Smooth muscle cell (in vitro differentiated cells): Measurements from ENCODE around the gene KRT25. TPM values are rescaled to one million over a fixed set of nuclear protein-coding genes. Genes with fewer than 3 reads are reported as not detected.

Experiments
- DNase-seq: peaks from one replicate; lab custom pipeline; 2025; ENCODE audit not compliant: unreplicated experiment; lab: John Stamatoyannopoulos, UW
- H2AFZ ChIP-seq: fragments of 200-600 bp; sonication (generic); 2 replicates; pipeline ENCODE4 v1.6.0; 2016; ENCODE audit warnings: antibody characterized with exemption, low read depth, mild to moderate bottlenecking
- H3F3A ChIP-seq: fragments of 200-600 bp; sonication (generic); 2 replicates; pipeline ENCODE4 v1.6.0; 2017; ENCODE audit warnings: antibody characterized with exemption, low read depth
- H3K27ac ChIP-seq: fragments of 200-600 bp; sonication (generic); 2 replicates; pipeline ENCODE4 v1.5.1; 2016; ENCODE audit warnings: low read depth, mild to moderate bottlenecking
- H3K27me3 ChIP-seq: fragments of 200-600 bp; sonication (generic); 2 replicates; pipeline ENCODE4 v1.6.1; 2016; ENCODE audit warnings: low read depth, mild to moderate bottlenecking
- H3K36me3 ChIP-seq: fragments of 200-600 bp; sonication (generic); 2 replicates; pipeline ENCODE4 v1.5.1; 2016; ENCODE audit warnings: low read depth
- H3K4me1 ChIP-seq: fragments of 200-600 bp; sonication (generic); 2 replicates; pipeline ENCODE4 v1.5.1; 2016; ENCODE audit warnings: low read depth
- H3K4me2 ChIP-seq: fragments of 200-600 bp; sonication (generic); 2 replicates; pipeline ENCODE4 v1.6.0; 2016; ENCODE audit warnings: mild to moderate bottlenecking
- H3K4me3 ChIP-seq: fragments of 200-600 bp; sonication (generic); 2 replicates; pipeline ENCODE4 v1.5.1; 2016; ENCODE audit warnings: mild to moderate bottlenecking
- H3K79me2 ChIP-seq: fragments of 200-600 bp; sonication (generic); 2 replicates; pipeline ENCODE4 v1.6.0; 2016; ENCODE audit warnings: low read depth, mild to moderate bottlenecking
- H3K9ac ChIP-seq: fragments of 200-600 bp; sonication (generic); 2 replicates; pipeline ENCODE4 v1.6.0; 2016; ENCODE audit warnings: low read depth
- H3K9me3 ChIP-seq: fragments of 200-600 bp; sonication (generic); replicated peaks from 2 replicates; pipeline ENCODE4 v1.5.1; 2016; ENCODE audit warnings: low read depth
- H4K20me1 ChIP-seq: fragments of 200-600 bp; sonication (generic); 2 replicates; pipeline ENCODE4 v1.6.0; 2016; ENCODE audit warnings: low read depth
- CTCF ChIP-seq: fragments of 200-600 bp; sonication (generic); IDR thresholded peaks from 2 replicates; pipeline ENCODE4 v1.5.1; 2017; ENCODE audit warnings: borderline replicate concordance, mild to moderate bottlenecking, antibody characterized with exemption; ENCODE audit not compliant: insufficient read depth, poor library complexity, severe bottlenecking
- WGBS: methylation state at CpG from one replicate; pipeline ENCODE4 v1.1.7; 2016; ENCODE audit warnings: low lambda C conversion rate; 5-methylcytosine and 5-hydroxymethylcytosine counted together
- polyA plus RNA-seq: library from polyadenylated mRNA; unstranded; fragments of >200 nt; fragmentation: Nextera tagmentation; extraction: Ambion mirVana; gene quantifications from 2 replicates; pipeline ENCODE4 v1.2.1, GENCODE V29; 2016
- total RNA-seq: library from RNA; depleted of rRNA; stranded (reverse); fragments of >200 nt; gene quantifications from 2 replicates; pipeline ENCODE4 v1.2.3, GENCODE V29; 2014

KRT25 gene
- total and polyA plus RNA-seq, 2 experiments from 2014 or later = not detected

- 83% methylated on average over 37 of the region's 37 CpGs for WGBS
- Histone ChIP-seq H3K9me3 (no peaks in the 10 kb centered on the region), H3K27ac (no peak overlapping the region), H3F3A (no peaks in the 10 kb centered on the region), H3K79me2 (no peaks in the 10 kb centered on the region), H3K9ac (no peak overlapping the region), H3K4me3 (no peak overlapping the region), H4K20me1 (no peaks in the 10 kb centered on the region), H2AFZ (no peak overlapping the region), H3K4me1 (no peaks in the 10 kb centered on the region), H3K36me3 (no peaks in the 10 kb centered on the region), H3K4me2 (no peak overlapping the region), H3K27me3 (peaks cover 11% of the 10 kb centered on the region)
- TF ChIP-seq CTCF = no peak
- DNase-seq = no peak
Observed at GRCh38 chr17:40779181-40779909, 24.2 kb upstream of the KRT25 start.

GRCh38 chr17:40778461-40778860 is 23.3 kb upstream of the KRT25 start:
- H3K4me1 ChIP-seq = no peaks in the 10 kb centered on the region
- TF ChIP-seq CTCF = no peak
- no peaks in the 10 kb centered on the region for H3K79me2 ChIP-seq
- no peak overlapping the region for H3K4me3 ChIP-seq
- no peak overlapping the region for H3K9ac ChIP-seq
- no peak for DNase-seq
- H3K27me3 ChIP-seq = peaks cover 15% of the 10 kb centered on the region
- WGBS = 69% methylated on average over 5 of the region's 5 CpGs
- no peaks in the 10 kb centered on the region for H3F3A ChIP-seq
- no peak overlapping the region for H3K4me2 ChIP-seq
- H3K27ac ChIP-seq = no peak overlapping the region
- no peaks in the 10 kb centered on the region for H3K36me3 ChIP-seq
- no peaks in the 10 kb centered on the region for H3K9me3 ChIP-seq
- H4K20me1 ChIP-seq = no peaks in the 10 kb centered on the region
- no peak overlapping the region for H2AFZ ChIP-seq

GRCh38 chr17:40777971-40778370 is 22.8 kb upstream of the KRT25 start:
- Histone ChIP-seq H3K27ac (no peak overlapping the region), H3K9ac (no peak overlapping the region), H3K4me3 (no peak overlapping the region), H3K27me3 (peaks cover 16% of the 10 kb centered on the region), H4K20me1 (no peaks in the 10 kb centered on the region), H3K4me1 (no peaks in the 10 kb centered on the region), H3F3A (no peaks in the 10 kb centered on the region), H3K9me3 (no peaks in the 10 kb centered on the region), H3K36me3 (no peaks in the 10 kb centered on the region), H3K79me2 (no peaks in the 10 kb centered on the region), H2AFZ (no peak overlapping the region), H3K4me2 (no peak overlapping the region)
- TF ChIP-seq CTCF = no peak
- no peak for DNase-seq
- 80% methylated on average over 3 of the region's 3 CpGs for WGBS

- Histone ChIP-seq H3K4me3 (no peak overlapping the region), H2AFZ (no peak overlapping the region), H3K4me1 (no peaks in the 10 kb centered on the region), H3K27me3 (peaks cover 20% of the 10 kb centered on the region), H3K9ac (no peak overlapping the region), H3K36me3 (no peaks in the 10 kb centered on the region), H3K9me3 (no peaks in the 10 kb centered on the region), H3F3A (no peaks in the 10 kb centered on the region), H3K4me2 (no peak overlapping the region), H3K79me2 (no peaks in the 10 kb centered on the region), H3K27ac (no peak overlapping the region), H4K20me1 (no peaks in the 10 kb centered on the region)
- 87% methylated on average over 7 of the region's 7 CpGs for WGBS
- no peak for TF ChIP-seq CTCF
- DNase-seq = no peak
Observed at GRCh38 chr17:40777459-40777858, 22.3 kb upstream of the KRT25 start.
